ENCODE data around the gene ZFP82. TPM values are rescaled to one million over a fixed set of nuclear protein-coding genes. Genes with fewer than 3 reads are reported as not detected.

ZFP82 gene
- total RNA-seq, 1 donor from 2014 or later: 6.0 TPM

- TF ChIP-seq, protein P1, sequence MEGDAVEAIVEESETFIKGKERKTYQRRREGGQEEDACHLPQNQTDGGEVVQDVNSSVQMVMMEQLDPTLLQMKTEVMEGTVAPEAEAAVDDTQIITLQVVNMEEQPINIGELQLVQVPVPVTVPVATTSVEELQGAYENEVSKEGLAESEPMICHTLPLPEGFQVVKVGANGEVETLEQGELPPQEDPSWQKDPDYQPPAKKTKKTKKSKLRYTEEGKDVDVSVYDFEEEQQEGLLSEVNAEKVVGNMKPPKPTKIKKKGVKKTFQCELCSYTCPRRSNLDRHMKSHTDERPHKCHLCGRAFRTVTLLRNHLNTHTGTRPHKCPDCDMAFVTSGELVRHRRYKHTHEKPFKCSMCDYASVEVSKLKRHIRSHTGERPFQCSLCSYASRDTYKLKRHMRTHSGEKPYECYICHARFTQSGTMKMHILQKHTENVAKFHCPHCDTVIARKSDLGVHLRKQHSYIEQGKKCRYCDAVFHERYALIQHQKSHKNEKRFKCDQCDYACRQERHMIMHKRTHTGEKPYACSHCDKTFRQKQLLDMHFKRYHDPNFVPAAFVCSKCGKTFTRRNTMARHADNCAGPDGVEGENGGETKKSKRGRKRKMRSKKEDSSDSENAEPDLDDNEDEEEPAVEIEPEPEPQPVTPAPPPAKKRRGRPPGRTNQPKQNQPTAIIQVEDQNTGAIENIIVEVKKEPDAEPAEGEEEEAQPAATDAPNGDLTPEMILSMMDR (IDR thresholded peaks at IDR 0.05; ENCODE audit: insufficient read depth, low read length, poor library complexity, severe bottlenecking): no peak
- no peaks in the 10 kb centered on the region for H3K27me3 ChIP-seq (ENCODE audit: control insufficient read depth, insufficient read depth, low read length)
- H3K4me3 ChIP-seq (ENCODE audit: low read depth, low read length): no peak overlapping the region
- no peak for DNase-seq (ENCODE audit: low read depth)
- H3K36me3 ChIP-seq (ENCODE audit: control insufficient read depth, insufficient read depth, low read length): no peaks in the 10 kb centered on the region
Observed at GRCh38 chr19:36363845-36364244, 54.6 kb downstream of the ZFP82 start.

Other genes starting within 250 kb of the ZFP82 start
- 1.5 and 2.2 TPM in 2 replicates for gene ZNF565, start 204.0 kb downstream of the ZFP82 start, total RNA-seq
- 123 and 155 TPM in 2 replicates for gene ZNF146, start 203.5 kb downstream of the ZFP82 start, total RNA-seq
- gene ZFP14, start 39.4 kb downstream of the ZFP82 start, total RNA-seq: 2.1 and 2.5 TPM in 2 replicates
- gene ZNF566, start 70.9 kb upstream of the ZFP82 start, total RNA-seq: 4.8 and 9.9 TPM in 2 replicates
- gene ZNF260, start 109.6 kb upstream of the ZFP82 start, total RNA-seq: 18.6 and 19.4 TPM in 2 replicates
- gene ZNF529, start 154.6 kb upstream of the ZFP82 start, total RNA-seq: 8.4 and 16.3 TPM in 2 replicates
- 3.6 and 13.9 TPM in 2 replicates for gene ZNF382, start 186.7 kb upstream of the ZFP82 start, total RNA-seq
- 9.4 and 12.5 TPM in 2 replicates for gene ZNF461, start 248.2 kb upstream of the ZFP82 start, total RNA-seq